GM18498 (cell line): Measurements from ENCODE around the gene SLC39A6.
A peak's percentile ranks its signal among the peaks of the same experiment; 100 is the strongest.
"Not testable (repeated sequence)": the region's sequence is repeated elsewhere in the genome, so short reads cannot be mapped to it uniquely, and the experiment has no call there.

Experiments
- ATAC-seq: cut with Tn5 transposase; IDR thresholded peaks from one replicate; pipeline ENCODE4 v1.9.1; 2021; ENCODE audit warnings: mild to moderate bottlenecking, moderate library complexity; ENCODE audit not compliant: unreplicated experiment

SLC39A6 gene

DNA sequence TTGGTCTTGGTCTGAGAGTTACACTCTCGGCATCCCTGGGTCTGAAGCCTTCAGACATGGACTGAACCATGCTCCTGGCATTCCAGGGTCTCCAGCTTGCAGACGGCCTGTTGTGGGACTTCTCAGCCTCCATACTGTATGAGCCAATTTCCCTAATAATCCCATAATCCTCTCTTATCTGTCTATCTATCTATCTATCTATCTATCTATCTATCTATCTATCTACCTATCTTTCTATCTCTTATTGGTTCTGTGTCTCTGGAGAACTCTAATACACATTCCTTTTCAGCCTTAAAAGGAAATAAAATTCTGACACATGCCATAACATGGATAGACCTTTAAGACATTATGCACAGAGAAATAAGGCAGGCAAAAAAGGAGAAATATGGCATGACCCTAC, 24.4 kb downstream of the SLC39A6 start:
- ATAC-seq, result no peak

DNA sequence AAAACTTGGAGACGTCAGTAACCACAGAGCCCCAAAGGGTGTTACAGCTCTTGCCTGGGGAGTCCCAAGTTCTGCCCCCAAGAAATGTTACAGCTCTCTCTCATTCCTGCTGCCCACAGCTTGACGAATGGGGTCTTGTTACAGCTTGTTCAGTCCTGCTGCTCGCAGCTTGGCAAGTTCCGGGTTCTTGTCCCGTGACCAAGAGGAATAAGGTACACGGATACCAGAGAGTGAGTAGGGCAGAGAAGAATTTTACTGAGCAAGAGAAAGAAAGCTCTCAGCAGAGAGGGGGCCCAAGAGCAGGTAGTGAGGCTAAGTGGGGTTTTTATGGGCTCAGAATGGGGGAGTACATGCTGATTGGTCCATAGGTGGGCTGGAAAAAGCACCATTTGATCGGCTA, 27.2 kb downstream of the SLC39A6 start:
- no peak for ATAC-seq

DNA sequence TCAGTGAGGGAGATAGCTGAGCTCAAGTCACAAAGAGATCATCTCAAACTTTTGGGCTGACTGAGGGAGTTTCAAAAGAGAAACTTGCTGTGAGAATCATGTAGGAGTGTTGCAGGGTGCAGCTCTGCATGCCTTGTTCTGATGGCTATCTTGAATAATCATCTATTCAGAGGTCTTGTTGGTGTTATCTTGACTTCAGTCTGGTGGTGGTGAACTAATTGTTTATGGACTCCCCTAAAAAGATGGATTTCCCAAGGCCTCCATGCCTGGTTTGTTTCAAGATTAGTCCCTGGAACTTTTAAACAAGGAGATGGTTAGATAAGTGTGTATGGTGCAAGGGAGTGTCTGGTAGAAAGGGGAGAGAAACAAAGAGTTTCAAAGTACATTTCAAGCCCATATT, 29.8 kb downstream of the SLC39A6 start:
- ATAC-seq, result no peak

DNA sequence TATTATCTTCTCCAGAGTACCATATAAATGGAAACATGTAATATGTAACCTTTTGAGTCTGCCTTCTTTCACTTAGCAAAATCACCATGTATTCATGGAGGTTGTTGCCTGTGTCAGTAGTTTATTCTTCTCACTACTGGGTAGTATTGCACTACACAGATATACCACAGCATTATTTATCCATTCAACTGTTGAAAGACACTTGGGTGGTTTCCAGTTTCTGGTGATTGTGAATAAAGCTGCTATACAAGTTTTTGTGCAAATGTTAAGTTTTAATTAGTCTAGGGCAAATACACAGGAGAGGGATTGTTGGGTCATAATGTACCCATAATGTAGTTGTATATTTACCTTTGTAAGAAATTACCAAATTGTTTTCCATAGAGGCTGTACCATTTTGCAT, 32.2 kb downstream of the SLC39A6 start:
- no peak for ATAC-seq

DNA sequence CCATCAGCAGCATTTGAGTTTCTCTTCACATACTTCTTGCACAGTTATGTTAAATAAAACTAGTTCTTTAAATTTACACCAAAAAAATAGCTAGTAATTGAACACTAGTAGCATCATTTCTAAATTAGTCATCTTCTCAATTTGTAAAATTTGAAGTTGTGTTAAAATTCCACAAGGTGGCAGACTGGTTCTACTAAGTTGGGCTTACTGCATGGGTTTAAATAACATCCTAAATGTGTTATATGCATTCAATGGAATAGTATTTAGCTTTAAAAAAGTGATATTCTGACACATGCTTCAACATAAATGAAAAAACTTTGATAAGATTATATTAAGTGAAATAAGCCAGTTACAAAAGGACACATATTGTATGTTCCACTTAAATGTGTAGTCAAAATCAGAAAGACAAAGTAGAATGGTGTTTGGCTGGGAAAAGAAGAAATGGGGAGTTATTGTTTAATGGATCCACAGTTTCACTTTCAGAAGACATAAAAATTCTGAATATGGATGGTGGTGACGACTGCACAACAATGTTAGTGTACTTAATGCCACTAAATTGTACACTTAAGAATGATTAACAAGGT, 33.1 kb downstream of the SLC39A6 start:
- no peak for ATAC-seq

DNA sequence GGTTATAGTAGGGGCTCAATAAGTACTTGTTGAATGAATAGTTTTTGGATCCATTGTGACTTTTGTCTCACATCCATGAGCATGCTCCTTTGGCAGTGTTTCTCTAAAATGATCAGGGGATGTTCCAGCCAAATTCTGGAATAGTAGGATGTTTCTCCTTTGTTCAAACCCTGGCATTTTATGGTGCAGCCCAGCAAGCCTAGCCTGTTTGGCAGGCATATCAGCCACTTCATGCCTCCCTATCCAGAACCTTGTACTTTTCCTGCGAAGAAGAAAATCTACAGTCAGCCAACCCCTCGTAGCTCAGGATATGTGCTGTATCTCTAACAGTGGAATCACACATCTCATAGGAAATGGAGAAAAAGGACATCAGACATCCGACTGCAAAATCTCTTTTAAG, 34.7 kb downstream of the SLC39A6 start:
- no peak for ATAC-seq

DNA sequence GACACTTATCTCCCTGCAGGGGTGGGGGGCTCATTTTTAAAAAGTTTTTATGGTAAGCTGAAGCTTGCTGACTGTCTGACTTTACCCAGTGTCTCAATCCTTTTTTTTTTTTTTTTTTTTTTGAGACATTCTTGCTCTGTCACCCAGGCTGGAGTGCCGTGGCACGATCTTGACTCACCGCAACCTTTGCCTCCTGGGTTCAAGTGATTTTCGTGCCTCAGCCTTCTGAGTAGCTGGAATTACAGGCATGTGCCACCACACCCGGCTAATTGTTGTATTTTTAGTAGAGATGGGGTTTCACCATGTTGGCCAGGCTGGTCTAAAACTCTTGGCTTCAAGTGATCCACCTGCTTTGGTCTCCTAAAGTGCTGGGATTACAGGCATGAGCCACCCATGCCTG, 37.0 kb downstream of the SLC39A6 start:
- ATAC-seq, result not testable (repeated sequence)

DNA sequence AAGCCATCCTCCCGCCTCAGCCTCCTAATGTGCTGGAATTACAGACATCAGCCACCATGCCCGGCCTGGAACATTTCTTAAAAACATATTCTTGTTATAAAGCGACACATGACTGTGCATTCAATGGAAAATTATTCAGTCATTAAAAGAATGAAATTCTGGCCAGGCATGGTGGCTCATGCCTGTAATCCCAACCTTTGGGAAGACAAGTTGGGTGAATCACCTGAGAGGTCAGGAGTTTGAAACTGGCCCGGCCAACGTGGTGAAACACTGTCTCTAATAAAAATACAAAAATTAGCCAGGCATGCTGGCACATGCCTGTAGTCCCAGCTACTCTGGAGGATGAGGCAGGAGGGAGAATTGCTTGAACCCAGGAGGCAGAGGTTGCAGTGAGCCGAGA, 40.1 kb downstream of the SLC39A6 start:
- no peak for ATAC-seq

DNA sequence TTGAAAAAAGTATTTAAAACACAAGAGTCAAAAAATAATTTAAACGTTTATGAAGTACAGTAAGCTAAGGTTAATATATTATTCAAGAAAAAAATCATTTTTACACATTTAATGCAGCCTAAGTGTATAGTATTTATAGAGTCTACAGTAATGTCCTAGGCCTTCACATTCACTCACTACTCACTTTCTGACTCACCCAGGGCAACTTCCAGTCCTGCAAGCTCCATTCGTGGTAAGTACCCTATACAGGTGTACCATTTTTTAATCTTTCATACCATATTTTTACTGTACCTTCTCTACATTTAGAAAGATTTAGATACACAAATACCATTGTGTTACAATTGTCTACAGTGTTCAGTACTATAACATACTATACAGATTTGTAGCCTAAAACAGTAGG, 40.9 kb downstream of the SLC39A6 start:
- ATAC-seq, result no peak

DNA sequence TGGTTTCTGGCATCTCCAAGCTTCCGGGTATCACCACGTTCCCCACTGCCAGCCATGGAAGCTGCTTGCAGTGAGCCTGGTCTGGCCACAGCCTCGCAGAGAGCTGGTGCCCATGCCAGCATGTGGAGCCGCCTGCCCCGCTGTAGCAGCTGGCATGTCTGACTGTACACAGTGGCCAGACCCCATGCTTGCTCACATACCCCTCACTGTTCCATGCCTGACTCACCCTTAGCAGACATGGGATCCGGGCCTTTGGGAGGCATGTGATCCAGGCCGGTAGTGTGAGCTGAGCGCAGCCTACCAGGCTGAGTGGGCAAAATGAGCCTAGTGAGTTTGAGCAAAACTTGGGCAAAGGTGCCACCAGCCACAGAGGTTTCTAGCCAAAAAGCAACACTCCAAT, 43.0 kb downstream of the SLC39A6 start:
- no peak for ATAC-seq

DNA sequence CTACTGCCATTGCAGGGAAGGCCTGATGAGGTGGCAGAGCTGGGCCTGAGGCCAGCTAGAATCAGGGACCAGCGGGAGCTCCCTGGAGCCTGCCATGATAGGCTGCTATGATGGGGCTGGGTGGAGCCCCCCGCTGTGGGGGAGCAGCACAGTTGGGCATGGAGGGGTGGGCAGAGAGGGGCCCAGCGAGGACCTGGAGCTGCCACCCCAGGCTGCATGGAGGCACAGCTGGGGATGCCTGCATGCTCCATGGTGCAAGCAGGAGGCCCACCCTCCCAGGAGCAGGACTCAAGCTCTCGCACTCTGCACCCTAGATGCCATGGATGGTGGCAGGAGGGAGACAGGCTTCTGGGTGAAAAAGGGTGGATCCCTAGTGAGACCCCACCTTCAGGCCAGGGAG, 43.9 kb downstream of the SLC39A6 start:
- no peak for ATAC-seq

DNA sequence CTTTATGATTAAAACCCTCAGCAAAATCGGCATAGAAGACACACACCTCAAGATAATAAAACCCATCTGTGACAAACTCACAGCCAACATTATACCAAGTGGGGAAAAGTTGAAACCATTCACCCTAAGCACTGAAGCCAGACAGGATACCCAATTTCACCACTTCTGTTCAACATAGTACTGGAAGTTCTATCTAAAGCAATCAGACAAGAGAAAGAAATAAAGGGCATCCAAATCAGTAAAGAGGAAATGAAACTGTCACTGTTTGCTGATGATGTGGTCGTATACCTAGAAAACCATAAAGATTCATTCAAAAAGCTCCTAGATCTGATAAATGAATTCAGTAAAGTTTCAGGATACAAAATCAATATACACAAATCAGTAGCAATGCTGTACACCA, 45.4 kb downstream of the SLC39A6 start:
- ATAC-seq, result no peak

DNA sequence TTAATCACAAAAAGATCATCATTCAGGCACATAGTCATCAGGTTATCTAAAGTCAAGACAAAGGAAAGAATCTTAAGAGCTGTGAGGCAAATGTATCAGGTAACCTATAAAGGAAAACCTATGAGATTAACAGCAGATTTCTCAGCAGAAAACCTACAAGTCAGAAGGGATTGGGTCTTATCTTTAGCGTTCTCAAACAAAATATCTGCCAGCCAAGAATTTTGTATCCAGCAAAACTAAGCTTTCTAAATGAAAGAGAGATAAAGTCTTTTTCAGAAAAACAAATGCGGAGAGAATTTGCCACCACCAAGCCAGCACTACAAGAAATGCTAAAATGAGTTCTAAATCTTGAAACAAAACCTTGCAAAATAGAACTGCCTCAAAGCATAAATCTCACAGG, 48.0 kb downstream of the SLC39A6 start:
- ATAC-seq, result not testable (repeated sequence)

DNA sequence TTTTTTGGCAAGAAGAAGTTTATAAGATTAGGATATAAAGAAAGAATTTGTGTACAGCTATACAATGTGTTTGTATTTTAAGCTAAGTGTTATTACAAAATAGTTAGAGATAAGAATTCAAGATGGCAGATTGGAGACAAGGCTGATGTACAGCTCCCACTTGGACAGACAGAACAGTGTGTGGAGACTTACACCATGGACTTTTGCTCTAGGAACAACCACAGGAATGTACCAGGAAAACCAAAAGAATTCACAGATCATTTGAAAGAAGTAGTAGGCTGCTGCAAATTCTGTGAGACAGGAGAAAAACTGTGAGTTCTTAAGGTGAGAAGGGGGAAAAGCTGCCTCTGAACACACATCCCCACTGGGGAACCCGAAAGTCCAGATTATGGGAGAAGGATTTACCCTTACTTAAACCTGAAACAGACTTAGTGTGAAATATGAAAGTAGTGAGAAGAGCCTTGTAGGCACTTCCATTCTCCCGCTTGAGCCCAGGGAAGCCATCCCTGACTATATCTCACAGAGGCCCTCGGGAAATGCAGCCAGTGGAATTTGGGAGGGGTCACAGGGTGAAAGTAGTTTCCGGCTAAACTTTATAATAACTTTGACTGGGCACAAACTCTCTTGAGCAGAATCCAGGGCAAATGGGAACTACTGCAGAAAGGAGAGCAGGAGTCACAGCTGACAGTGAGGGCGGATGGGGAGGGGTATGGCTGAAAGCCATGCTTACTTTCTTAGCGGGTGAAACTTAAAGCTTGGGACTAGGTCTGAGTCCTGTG, 50.2 kb downstream of the SLC39A6 start:
- ATAC-seq, result no peak

DNA sequence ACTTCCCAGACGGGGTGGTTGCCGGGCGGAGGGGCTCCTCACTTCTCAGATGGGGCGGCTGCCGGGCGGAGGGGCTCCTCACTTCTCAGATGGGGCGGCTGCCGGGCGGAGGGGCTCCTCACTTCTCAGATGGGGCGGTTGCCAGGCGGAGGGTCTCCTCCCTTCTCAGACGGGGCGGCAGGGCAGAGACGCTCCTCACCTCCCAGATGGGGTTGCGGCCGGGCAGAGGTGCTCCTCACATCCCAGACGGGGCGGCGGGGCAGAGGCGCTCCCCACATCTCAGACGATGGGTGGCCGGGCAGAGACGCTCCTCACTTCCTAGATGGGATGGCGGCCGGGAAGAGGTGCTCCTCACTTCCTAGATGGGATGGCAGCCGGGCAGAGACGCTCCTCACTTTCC, 51.4 kb downstream of the SLC39A6 start:
- not testable (repeated sequence) for ATAC-seq

DNA sequence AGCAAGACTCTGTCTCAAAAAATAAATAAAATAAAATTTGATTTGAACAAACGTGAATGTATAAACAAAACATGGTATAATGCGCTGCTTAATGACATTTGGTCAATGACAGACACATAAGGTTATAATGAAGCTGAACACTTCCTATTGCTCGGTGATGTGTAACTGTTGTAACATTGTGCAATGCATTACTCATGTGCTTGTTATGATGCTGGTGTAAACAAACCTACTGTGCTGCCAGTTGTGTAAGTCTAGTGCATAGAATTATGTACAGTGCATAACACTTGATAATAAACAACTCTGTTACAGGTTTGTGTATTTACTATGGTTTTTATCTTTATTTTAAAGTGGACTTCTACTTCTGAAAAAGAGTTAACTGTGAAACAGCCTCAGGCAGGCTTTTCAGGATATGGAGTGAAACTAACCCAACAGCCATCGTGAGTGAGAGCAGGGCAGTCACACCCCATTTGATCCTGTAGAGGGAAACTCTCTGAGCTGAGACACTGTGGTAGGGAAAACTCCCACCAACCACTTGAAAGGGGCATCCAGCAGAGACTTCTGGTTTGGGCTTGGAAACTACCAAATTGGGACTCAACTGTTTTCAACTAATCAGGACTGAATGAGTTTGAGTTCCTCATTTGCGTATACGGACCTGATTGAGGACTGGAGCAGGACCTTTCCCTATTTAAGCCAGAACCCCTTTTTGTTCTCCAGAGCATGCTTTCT, 53.1 kb downstream of the SLC39A6 start:
- no peak for ATAC-seq

DNA sequence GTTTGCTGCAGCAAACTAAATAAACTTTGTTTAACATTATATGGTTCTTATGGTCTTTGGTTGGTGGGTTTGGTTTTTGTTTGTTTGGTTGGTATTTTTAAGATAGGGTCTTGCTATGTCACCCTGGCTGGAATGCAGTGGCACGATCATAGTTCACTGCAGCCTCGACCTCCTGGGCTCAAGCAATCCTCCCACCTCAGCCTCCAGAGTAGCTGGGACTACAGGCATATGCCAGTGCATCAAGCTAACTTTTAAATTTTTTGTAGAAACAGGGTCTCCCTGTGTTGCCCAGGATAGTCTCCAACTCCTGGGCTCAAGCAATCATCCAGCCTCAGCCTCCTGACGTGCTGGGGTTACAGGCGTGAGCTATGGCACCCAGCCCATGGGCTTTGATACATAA, 54.7 kb downstream of the SLC39A6 start:
- no peak for ATAC-seq

DNA sequence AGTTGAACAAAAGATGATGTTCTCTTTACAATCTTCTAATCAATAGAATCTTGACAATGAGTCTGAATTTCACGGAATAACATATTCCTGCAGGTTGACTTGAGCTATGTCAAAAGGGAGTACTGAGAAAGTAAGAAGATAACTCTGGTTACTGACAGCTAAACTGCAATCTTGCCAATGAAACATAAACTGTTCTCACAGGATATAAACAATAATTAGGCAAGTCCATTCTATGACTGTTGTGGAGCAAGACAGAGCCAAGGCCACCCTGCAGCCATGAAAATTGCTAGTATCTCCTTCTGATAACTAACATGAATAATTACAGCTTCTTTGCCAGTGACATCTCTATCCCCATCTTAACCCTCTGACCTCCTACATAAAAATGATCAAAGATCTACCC, 55.5 kb downstream of the SLC39A6 start:
- ATAC-seq, result no peak

DNA sequence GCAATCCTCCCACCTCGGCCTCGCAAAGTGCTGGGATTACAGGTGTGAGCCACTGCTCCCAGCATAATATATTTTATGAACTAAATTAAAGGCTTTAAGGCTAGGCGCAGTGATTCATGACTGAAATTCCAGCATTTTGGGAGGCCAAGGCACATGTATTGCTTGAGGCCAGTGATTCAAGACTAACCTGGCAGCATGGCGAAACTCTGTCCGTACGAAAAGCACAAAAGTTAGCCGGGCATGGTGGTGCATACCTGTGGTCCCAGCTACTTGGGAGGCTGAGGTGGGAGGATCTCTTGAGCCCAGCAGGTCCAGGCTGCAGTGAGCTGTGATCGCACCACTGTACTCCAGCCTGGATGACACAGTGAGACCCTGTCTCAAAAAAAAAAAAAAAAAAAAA, 56.7 kb downstream of the SLC39A6 start:
- not testable (repeated sequence) for ATAC-seq

DNA sequence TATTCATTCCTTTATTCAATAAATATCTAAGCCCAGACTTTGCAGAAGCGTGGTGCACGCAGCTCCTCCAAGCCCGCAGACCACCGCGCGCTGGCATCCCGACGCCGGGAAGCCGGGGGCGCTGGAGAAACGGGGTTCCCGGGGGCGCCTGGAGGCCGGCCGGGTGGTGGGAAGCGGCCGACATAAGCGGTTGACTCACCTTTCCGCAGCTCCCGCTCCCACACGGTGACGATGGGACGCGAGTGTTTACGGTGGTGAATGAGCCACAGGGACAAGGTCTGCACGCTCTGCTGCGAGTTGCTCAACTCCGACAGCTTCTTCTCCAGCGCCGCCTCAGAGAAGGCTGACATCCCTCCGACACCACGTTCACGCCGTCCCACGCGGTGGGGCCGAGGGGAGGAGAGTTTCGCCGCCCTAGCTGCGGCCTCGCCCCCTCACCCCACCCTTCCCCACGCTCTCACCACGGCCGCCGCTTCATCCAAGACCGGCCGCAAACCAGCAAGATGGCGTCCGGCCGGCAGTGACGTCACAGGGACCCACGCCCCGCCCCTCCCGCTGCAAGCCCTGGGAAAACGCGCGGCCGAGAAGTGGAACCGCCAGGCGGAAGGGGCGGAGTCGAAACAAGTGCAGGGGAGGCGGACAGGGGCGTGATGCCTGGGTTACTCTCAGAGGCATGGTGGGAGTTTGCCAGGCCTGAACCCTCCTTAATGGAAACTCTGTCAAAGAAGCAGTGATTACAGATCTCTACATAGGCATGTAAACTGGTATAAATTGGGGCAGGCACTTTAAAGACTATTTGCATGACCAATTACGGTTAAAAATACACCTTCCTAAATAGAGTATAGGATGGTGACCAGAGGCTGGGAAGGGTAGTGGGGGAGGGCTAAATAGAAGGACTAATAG, 61.8 kb downstream of the SLC39A6 start, which contains the start of gene RPRD1A:
Gene RPRD1A (minus strand): TSS at position 505 of the 903 bp plus-strand sequence. CDS start 155 bp downstream, at position 350.
- peak; percentile 91 for ATAC-seq

DNA sequence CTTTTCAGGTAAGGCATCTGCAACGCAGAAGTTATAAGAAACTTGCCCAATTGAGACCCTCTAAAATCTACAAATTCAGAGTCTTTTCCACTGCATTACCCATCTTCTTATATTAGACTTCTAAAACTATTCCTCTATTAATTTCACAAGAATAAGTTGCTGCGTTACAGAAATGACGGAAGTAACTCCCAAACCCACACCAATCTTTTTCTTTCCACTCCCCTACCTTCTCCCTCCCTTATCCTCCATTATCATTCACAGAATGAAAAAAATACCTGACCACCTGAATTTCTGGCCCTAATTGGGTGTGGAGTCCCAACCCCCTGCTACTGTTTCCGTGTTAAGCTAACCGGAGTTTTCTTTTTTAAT, 62.5 kb downstream of the SLC39A6 start:
- ATAC-seq, result no peak
